Activated CD4-positive, CD25-positive, alpha-beta regulatory T cell treated with anti-CD3 and anti-CD28 coated beads, Interleukin-2, amount 50 U/mL, for 24 hours (primary cell): ENCODE measurements around the gene RALA.

Source experiments
- ATAC-seq, 2 donors: fragments of 150-1000 bp; cut with Tn5 transposase; one replicate each; pipeline ENCODE4 v1.10.0; 2021; ENCODE audit warnings: mild to moderate bottlenecking in 1 of 2, moderate library complexity in 1 of 2

RALA gene

DNA sequence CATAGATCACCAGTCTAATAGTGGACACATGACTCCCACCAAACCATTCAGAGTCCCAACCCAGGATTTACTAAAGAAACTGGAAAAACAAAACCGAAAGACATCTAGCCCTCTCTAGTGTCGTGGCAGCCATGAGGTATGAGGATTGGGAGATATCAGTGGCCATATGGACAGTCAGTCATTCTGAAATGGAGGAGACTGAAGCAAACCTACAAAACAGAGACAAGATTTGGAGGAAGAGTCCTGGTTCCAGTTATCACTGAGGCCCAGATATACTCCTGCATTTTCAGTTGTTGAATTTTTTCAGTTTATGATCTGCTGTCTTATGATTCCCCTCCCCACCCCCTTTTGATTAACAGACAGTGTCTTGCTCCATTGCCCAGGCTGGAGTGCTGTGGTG lies 9.1 kb upstream of the RALA start:
- ATAC-seq, result no peak

- no peak for ATAC-seq
Observed at GRCh38 chr7:39615350-39615975, 7.9 kb upstream of the RALA start.

GRCh38 chr7:39616138-39616537 lies 7.2 kb upstream of the RALA start:
- ATAC-seq, result no peak

DNA sequence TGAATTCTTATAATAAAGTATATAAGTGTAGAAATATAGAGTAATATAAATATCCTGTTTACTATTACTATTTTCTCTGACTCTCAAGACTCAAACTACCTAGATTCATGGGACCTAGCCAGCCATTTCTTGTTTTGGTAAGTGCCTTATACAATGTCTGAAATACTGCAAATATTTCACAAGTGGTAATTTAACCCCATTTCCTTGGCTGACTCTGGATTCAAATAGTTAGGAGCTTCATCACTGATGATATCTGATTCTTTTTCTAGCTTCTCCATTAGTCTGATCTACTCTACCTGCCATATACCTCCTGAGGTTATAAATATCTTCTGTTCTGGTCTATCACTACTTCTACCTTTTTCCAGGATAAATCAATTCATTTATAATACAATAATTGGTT lies 6.4 kb upstream of the RALA start:
- no peak for ATAC-seq

DNA sequence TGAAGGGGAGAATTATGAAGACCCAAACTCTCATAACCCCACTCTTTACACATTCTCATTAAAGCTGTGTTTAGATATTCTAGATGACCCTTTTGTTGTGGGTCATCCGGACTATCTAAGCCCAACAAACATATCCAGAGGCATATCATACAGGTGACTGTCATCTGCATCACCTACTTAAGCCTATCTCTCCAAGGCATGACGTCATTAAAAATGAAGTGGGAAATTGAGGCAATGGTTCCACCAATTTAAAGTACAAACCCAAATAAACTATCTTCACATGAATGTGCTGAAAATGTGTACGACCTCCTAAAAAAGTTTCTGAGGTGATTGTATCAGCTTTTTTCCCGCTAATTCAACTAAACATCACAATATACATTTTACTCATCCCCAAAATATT lies 4.5 kb upstream of the RALA start:
- no peak for ATAC-seq

- ATAC-seq, result no peak
Observed at GRCh38 chr7:39620486-39620885, 2.9 kb upstream of the RALA start.

GRCh38 chr7:39621261-39621660 lies 2.1 kb upstream of the RALA start:
- ATAC-seq, result no peak

DNA sequence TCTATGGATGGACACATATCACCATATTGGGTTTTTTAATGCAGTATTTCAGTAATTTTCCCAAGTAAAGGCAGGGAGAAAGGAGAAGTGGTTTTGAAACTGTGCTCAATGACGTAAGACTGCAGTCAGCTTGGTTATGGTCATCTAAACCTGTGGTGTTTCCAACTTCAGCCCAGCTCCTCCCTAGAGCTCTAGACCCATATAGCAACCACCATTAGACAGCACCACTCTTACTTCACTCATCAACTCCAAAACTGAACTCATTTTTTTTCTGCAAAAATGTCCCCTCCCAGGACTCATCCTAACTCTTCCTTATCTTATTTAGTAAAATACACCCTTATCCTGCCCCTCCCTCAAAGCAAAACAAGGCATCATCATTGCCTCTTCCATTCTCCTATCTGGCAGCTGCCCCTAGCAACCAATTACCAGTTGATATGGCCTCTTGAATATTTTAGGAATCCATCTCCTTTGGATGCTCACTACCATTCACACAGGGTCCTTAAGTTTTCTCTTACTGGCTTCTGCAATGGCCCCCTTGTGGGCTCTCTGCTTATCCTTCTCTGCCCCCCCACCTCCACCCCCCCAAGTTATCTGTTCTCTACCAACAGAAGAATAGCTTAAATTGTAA lies 1.5 kb upstream of the RALA start:
- no peak for ATAC-seq

GRCh38 chr7:39622609-39623008 lies 763 bp upstream of the RALA start:
- ATAC-seq, result no peak

DNA sequence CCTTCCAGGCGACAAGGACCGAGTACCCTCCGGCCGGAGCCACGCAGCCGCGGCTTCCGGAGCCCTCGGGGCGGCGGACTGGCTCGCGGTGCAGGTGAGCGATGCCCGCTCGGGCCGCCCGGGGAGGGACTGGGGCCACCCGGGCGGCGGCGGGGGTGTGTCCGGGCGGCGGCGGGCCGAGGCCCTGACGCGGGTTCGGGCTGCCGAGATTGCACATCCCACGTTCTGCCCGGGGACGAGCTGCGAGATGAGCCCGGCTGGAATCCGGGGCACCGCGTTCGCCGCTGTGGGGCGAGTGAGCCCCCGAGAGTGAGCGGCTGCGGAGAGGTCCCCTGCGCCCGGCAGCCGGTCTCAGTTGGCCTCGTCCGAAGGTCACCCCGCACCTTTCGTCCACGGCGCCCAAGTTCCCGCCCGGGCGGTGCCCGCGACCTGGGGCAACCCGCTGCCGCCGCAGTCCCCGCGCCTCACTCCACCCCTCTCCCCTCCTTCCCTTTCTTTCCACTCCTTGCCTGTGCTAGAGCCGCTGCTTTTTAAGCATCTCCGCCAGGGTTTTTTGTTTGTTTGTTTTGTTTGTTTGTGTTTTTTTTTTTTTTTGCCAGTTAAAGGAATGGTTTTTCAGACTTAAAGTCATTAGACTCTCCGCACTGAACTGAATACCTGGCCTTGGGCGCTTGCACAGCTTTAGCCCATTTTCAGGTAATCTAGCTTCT lies 515 bp downstream of the RALA start:
- peak; percentile 53 to 64 for ATAC-seq

DNA sequence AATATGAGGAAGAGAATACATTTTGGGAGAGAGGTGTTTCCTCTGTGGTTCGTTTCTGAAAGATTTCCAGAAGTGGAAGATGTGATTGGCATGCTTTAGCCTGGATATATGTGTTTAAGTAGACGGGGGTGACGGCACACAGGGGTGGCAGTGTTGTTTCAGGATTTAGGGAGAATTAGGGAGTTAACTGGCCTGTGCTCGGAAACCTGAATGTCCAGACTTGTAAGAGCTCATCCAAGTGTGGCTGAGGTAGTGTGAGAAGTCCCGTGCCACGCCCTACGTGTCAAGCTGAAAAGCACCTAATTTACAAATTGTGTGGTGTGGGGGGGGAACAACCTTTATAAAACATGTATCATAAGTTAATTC lies 1.1 kb downstream of the RALA start:
- ATAC-seq, result no peak

GRCh38 chr7:39624935-39625694 lies 1.7 kb downstream of the RALA start:
- ATAC-seq, result no peak

DNA sequence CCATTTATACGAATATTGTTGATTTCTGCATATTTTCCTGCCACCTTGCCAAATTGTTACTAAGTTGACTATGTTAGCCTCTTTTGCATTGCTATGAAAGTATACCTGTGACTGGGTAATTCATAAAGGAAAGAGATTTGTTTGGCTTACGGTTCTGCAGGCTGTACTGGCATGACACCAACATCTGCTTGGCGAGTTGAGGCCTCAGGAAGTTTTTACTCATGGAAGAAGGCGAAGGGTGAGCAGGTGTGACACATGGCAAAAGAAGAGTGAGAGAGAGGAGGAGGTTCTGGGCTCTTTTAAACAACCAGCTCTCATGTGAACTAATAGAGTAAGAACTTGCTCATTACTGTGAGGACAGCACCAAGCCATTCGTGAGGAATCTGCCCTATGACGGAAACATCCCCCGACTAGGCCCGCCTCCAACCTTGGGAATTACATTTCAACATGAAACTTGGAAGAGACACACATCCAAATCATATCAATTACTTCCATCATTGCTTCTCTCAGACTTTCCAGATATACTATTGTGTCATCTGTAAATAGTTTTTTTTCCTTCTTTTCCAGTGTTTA lies 8.4 kb downstream of the RALA start:
- no peak for ATAC-seq

DNA sequence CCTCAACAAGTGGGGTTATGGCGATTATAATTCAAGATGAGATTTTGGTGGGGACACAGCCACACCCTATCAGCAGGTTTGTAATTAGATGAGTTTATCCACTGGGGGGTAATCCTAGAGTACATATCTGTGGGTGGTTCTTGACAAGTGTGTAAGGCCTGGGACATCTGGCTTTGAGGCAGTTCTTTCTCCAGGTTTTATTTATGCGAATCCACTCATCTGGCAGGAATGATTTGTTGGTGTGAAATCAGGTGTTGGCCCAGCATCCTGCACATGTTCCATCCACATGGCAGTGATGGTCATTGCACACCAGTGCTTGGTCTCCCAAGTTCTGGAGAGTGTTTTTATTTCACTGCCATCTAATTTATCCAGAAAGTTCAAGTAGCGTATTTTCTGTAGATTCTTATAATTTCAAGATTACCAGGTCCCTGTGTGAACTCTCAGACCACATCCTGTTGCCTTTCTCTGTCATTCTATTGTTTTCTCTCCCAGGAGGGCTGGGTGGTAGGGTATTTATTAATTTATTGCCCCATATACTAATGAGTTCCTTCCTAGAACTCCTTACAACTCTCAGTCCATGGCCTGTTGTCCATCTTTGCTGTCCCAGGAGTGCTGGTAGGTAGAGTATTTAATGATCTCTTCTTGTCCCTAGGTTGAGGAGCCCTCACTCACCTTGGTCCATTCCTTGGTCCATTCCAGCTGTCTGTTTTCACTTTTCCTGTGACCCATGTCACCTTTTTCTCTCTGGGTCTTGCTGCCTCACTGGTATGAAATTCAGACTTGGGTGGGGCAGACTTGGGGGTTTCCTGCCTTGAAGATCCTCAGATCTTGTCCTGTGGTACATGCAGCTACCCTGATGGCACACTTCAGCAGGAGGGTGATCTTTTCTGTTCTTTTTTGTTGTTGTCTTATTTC lies 10.4 kb downstream of the RALA start:
- peak; percentile 12 to 47 for ATAC-seq

DNA sequence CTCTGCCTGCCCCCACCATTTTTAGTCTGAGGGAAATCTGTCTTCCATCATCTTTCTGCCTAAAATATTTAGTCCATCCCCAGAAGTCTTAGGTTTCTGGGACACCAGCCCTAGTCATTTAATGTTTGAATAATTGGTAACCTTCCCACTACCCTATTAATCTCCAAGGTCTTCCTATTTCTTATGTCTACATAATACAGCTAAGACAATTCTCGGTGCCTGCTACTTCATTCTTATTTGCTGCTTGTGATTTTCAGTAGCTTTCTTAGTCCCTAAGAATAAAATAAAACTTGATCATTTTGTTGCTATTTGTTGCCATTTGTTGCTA lies 11.1 kb downstream of the RALA start:
- ATAC-seq, result no peak

DNA sequence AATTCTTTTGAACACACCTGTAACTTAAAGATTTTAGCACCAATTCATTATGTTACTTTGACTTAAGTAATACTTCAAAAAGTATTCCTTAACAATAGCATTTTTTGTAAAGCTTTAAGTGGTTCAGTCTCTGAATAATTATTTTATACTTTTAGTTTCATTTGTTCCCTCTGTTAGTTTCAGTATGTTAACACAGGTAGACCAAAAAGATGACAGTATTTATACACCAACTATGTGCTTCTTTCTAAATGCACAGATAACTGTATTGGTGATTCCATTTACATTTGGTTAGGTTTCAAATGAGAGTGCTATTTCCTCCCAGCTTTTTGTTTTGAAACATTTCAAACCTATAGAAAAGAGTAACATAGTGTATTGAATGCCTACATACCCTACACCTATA lies 14.0 kb downstream of the RALA start:
- peak; percentile 62 to 78 for ATAC-seq

GRCh38 chr7:39637963-39638485 lies 14.7 kb downstream of the RALA start:
- ATAC-seq, result no peak

- ATAC-seq, result no peak
Observed at GRCh38 chr7:39642896-39643295, 19.5 kb downstream of the RALA start.

DNA sequence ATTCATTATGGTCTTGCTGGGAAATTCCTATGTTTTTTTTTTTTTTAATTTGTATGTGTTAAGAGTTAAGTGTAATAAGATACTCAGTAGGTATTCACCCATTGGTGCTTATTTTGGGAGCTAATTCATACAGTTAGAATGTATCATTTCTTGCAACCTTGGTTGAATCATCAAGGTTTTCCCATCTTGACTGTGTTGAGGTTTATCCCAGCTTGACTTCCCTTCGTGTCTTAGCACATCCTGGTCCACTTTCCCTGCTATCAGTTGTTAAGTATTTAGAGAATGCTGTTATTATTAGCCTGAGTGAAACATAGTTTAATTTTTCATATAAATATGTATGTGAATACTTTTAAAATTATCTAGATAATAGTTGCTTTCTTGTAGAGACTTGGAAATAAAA lies 20.8 kb downstream of the RALA start:
- no peak for ATAC-seq

- no peak for ATAC-seq
Observed at GRCh38 chr7:39645482-39646407, 22.4 kb downstream of the RALA start.

DNA sequence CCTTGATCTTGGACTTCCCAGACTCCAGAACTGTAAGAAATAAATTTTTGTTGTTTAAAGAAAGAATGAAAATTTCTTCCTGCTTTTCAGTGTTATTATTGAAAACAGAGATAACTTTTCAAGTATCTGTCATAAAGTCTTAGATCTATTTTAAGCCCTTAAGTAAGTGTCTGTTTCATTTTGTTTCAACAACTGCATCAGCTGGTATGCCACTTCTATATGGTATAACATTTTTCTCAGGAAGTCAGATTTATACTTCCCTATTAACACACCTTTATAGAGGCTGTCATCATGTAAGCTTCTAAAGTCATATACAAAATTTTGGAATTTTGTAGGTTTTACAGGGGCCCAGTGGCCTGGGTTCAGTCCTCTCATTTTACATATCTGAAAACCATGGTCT lies 24.4 kb downstream of the RALA start:
- peak in 1 of 2 donors; percentile 17 for ATAC-seq
